GM12878 (cell line): ENCODE data around the gene CACNG5. TPM values are rescaled to one million over a fixed set of nuclear protein-coding genes. Genes with fewer than 3 reads are reported as not detected.

Source experiments
- ATAC-seq: fragments of 200-7000 bp; cut with Tn5 transposase; 3 replicates; pipeline ENCODE4 v1.9.1; 2020; ENCODE audit warnings: mild to moderate bottlenecking, moderate library complexity
- BruUV-seq: library from RNA; stranded (reverse); fragments of 400-500 nt; replicated peaks from 2 replicates; lab custom pipeline; 2021; lab: Mats Ljungman, UMichigan
- CTCF ChIA-PET: fragments of 300-600 bp; sonication (Branson Sonifier 250); formaldehyde crosslinking; extraction: SDS; loops from one replicate; lab custom pipeline; 2021; ENCODE audit warnings: inconsistent platforms; lab: Yijun Ruan, JAX
- POLR2A ChIA-PET: fragments of 350-600 bp; formaldehyde crosslinking; extraction: SDS; loops from one replicate; lab custom pipeline; 2021; ENCODE audit warnings: inconsistent platforms; lab: Charles Lee
- RAD21 ChIA-PET: fragments of 300-600 bp; sonication (Branson Sonifier 250); formaldehyde crosslinking; loops from one replicate; lab custom pipeline; 2023; ENCODE audit warnings: antibody characterized with exemption; ENCODE audit not compliant: unreplicated experiment; lab: Charles Lee
- SMC1A ChIA-PET: fragments of 300-600 bp; sonication (Branson Sonifier 250); formaldehyde crosslinking; loops from one replicate; lab custom pipeline; 2023; ENCODE audit not compliant: unreplicated experiment, uncharacterized antibody; lab: Charles Lee
- DNase-seq: peaks from one replicate; pipeline ENCODE4 v3.0.0-alpha.2; 2011; ENCODE audit warnings: low read depth, low spot score
- FAIRE-seq: peaks from 3 replicates; lab custom pipeline; 2011; peaks lifted over from hg19 to GRCh38; lab: Jason Lieb, UNC
- H2AFZ ChIP-seq: 2 replicates; pipeline ENCODE4 v1.6.0; 2011; ENCODE audit warnings: low read depth, low read length, control low read depth; ENCODE audit not compliant: control insufficient read depth
- H3K27ac ChIP-seq: 2 replicates; pipeline ENCODE4 v1.5.1; 2011; ENCODE audit warnings: control low read depth; ENCODE audit not compliant: control insufficient read depth, insufficient read depth
- H3K27me3 ChIP-seq, 2 experiments: replicated peaks in 1 of 2; 2 replicates each; pipeline versions ENCODE4 v1.6.0 to v1.6.1; 2011; ENCODE audit warnings: low read length in 1 of 2; ENCODE audit not compliant: control insufficient read depth in 2 of 2, insufficient read depth in 2 of 2
- H3K36me3 ChIP-seq, 2 experiments: 2 replicates each; pipeline ENCODE4 v1.5.1; 2011; ENCODE audit warnings: low read length in 1 of 2; ENCODE audit not compliant: control insufficient read depth in 2 of 2, insufficient read depth in 2 of 2
- H3K4me1 ChIP-seq: 2 replicates; pipeline ENCODE4 v1.6.1; 2011; ENCODE audit warnings: mild to moderate bottlenecking, low read length, moderate library complexity, mixed read lengths; ENCODE audit not compliant: control insufficient read depth, insufficient read depth
- H3K4me2 ChIP-seq: 2 replicates; pipeline ENCODE4 v1.6.0; 2011; ENCODE audit warnings: control low read depth; ENCODE audit not compliant: control insufficient read depth, insufficient read depth
- H3K4me3 ChIP-seq: fragments of 200-600 bp; sonication (generic); 2 replicates; pipeline ENCODE4 v1.5.1; 2016
- H3K79me2 ChIP-seq: 2 replicates; pipeline ENCODE4 v1.6.0; 2011; ENCODE audit warnings: low read length; ENCODE audit not compliant: control insufficient read depth, insufficient read depth
- H3K9ac ChIP-seq: 2 replicates; pipeline ENCODE4 v1.8.0; 2011; ENCODE audit warnings: low read length, control low read depth, mixed read lengths; ENCODE audit not compliant: control insufficient read depth, insufficient read depth
- H3K9me3 ChIP-seq: replicated peaks from 3 replicates; pipeline ENCODE4 v1.5.1; 2011; ENCODE audit warnings: mild to moderate bottlenecking, low read length; ENCODE audit not compliant: control insufficient read depth, insufficient read depth
- H4K20me1 ChIP-seq: 2 replicates; pipeline ENCODE4 v1.6.0; 2011; ENCODE audit not compliant: control insufficient read depth, insufficient read depth
- BCL3 ChIP-seq: IDR thresholded peaks from 2 replicates; pipeline ENCODE4 v1.6.1; 2011; ENCODE audit warnings: borderline replicate concordance, low read depth, mild to moderate bottlenecking, moderate library complexity, low read length; ENCODE audit not compliant: insufficient read depth, poor library complexity, severe bottlenecking
- CBX5 ChIP-seq: sonication (generic); IDR thresholded peaks from 2 replicates; pipeline ENCODE4 v1.6.1; 2016; ENCODE audit warnings: low read depth, moderate library complexity, mild to moderate bottlenecking, inconsistent platforms
- ESRRA ChIP-seq: IDR thresholded peaks from 2 replicates; pipeline ENCODE4 v1.6.1; 2012; ENCODE audit warnings: mild to moderate bottlenecking, low read length, improper control_type of control experiment
- HCFC1 ChIP-seq: fragments of 150-350 bp; IDR thresholded peaks from 2 replicates; pipeline ENCODE4 v1.6.1; 2014; ENCODE audit warnings: low read length
- IKZF1 ChIP-seq: fragments of 450-650 bp; conservative IDR thresholded peaks from 2 replicates; pipeline ENCODE4 v1.6.1; 2017; ENCODE audit warnings: antibody characterized with exemption, mild to moderate bottlenecking
- JUND ChIP-seq: IDR thresholded peaks from 2 replicates; pipeline ENCODE4 v1.6.1; 2012; ENCODE audit warnings: low read depth, mild to moderate bottlenecking, low read length, improper control_type of control experiment, moderate library complexity
- NFIC ChIP-seq: IDR thresholded peaks from 2 replicates; pipeline ENCODE4 v1.6.1; 2012; ENCODE audit warnings: low read depth, mild to moderate bottlenecking, inconsistent platforms, low read length, moderate library complexity
- POLR2AphosphoS2 ChIP-seq: IDR thresholded peaks from 2 replicates; pipeline ENCODE4 v1.6.1; 2011; ENCODE audit warnings: low read depth, mild to moderate bottlenecking, low read length, improper control_type of control experiment, moderate library complexity
- RELA ChIP-seq: fragments of 450-650 bp; IDR thresholded peaks from 2 replicates; pipeline ENCODE4 v1.8.0; 2014; ENCODE audit warnings: borderline replicate concordance; ENCODE audit not compliant: partially characterized antibody
- REST ChIP-seq: IDR thresholded peaks from 2 replicates; pipeline ENCODE4 v1.6.1; 2012; ENCODE audit warnings: mild to moderate bottlenecking, low read depth, low read length
- SMAD5 ChIP-seq: IDR thresholded peaks from 2 replicates; pipeline ENCODE4 v1.6.1; 2016; ENCODE audit warnings: antibody characterized with exemption, low read depth
- SP1 ChIP-seq: IDR thresholded peaks from one replicate; pipeline ENCODE4 v1.6.1; 2011; ENCODE audit warnings: low read depth, low read length
- YY1 ChIP-seq: IDR thresholded peaks from 2 replicates; pipeline ENCODE4 v1.6.1; 2011; ENCODE audit warnings: low read depth, mild to moderate bottlenecking, low read length
- ZBTB33 ChIP-seq: fragments of 450-650 bp; IDR thresholded peaks from 2 replicates; pipeline ENCODE4 v1.6.1; 2017; ENCODE audit warnings: mild to moderate bottlenecking
- ZNF217 ChIP-seq: fragments of 450-650 bp; IDR thresholded peaks from 2 replicates; pipeline ENCODE4 v1.6.1; 2017; ENCODE audit warnings: antibody characterized with exemption, mild to moderate bottlenecking
- ZNF622 ChIP-seq: fragments of 450-650 bp; IDR thresholded peaks from 2 replicates; pipeline ENCODE4 v1.6.1; 2017; ENCODE audit warnings: mild to moderate bottlenecking, inconsistent platforms
- WGBS: methylation state at CpG from one replicate; pipeline ENCODE4 v1.1.6; 2016; ENCODE audit warnings: low lambda C conversion rate; ENCODE audit not compliant: insufficient replicate concordance, insufficient coverage; ENCODE audit errors: missing lambda C conversion rate; 5-methylcytosine and 5-hydroxymethylcytosine counted together
- in situ Hi-C: fragments of 300-500 bp; cut with MboI; formaldehyde crosslinking; loops from 9 replicates; pipeline ENCODE4 v1.14.3; 2018; ENCODE audit warnings: mixed read lengths
- intact Hi-C: fragments of 100-400 bp; cut with micrococcal nuclease; formaldehyde crosslinking; loops from one replicate; pipeline ENCODE4 v1.14.2; 2022; ENCODE audit not compliant: unreplicated experiment
- polyA plus RNA-seq, 11 experiments: library from polyadenylated mRNA; depleted of rRNA in 4 of 11; unstranded in 6 of 11; stranded (reverse) in 5 of 11; fragments of >200 nt; fragmentation: Nextera tagmentation in 4 of 11; fragmentation: Illumina TruSeq in 1 of 11; extraction: Ambion mirVana in 4 of 11; extraction: Trizol in 1 of 11; gene quantifications; 1 replicate in 1 of 11; 2 replicates in 10 of 11; pipeline versions ENCODE4 v1.2.1 to v1.2.3, GENCODE V29; 2011 to 2016; ENCODE audit warnings: inconsistent platforms in 2 of 11, missing spikeins in 2 of 11, low read depth in 1 of 11
- total RNA-seq, 4 experiments: library from RNA; depleted of rRNA in 3 of 4; stranded (reverse); fragments of >200 nt in 3 of 4; fragmentation: Illumina TruSeq in 1 of 4; extraction: Trizol in 1 of 4; gene quantifications; 2 replicates each; pipeline versions ENCODE4 v1.2.1 to v1.2.3, GENCODE V29; 2013 to 2021

Gene CACNG5
- total and polyA plus RNA-seq, 10 of the 15 experiments (the other 5 are each of a cell fraction or from before 2014, with no cell fraction given): not detected

GRCh38 chr17:66833201-66833600 lies 1.7 kb upstream of the CACNG5 start:
- intact Hi-C loops (no loop called here), in situ Hi-C loops (no loop called here)
- no peak overlapping the region for H3K27ac ChIP-seq
- ChIA-PET SMC1A (no interaction called here), RAD21 (interaction anchor here (0.7 kb wide), 1 partner anchor 41 kb away, joined by 3 read pairs; no protein-coding TSS in a partner anchor), CTCF (no interaction called here), POLR2A (no interaction called here)
- no peaks in the 10 kb centered on the region for H3K79me2 ChIP-seq
- H3K4me1 ChIP-seq: no peaks in the 10 kb centered on the region
- no peaks in the 10 kb centered on the region for H3K36me3 ChIP-seq
- ATAC-seq (no peak), DNase-seq (no peak), FAIRE-seq (no peak)
- BruUV-seq: no TSS peak
- no peak overlapping the region for H3K9ac ChIP-seq
- no peaks in the 10 kb centered on the region; the same call in 2 of the 3 replicates for H3K9me3 ChIP-seq
- no peaks in the 10 kb centered on the region for H4K20me1 ChIP-seq
- H2AFZ ChIP-seq: no peak overlapping the region
- H3K27me3 ChIP-seq: peaks cover 0 to 3% of the 10 kb centered on the region in 2 experiments; a peak in 2 of 4 replicates
- H3K4me2 ChIP-seq: no peak overlapping the region
- 23% methylated on average over 4 of the region's 4 CpGs for WGBS
- H3K4me3 ChIP-seq: no peak overlapping the region
- no peak for TF ChIP-seq RELA
- no peak for TF ChIP-seq IKZF1
- TF ChIP-seq ESRRA: no peak
- no peak for TF ChIP-seq ZBTB33
- no peak for TF ChIP-seq HCFC1
- TF ChIP-seq BCL3: no peak
- TF ChIP-seq POLR2AphosphoS2: no peak
- TF ChIP-seq SMAD5: no peak
- TF ChIP-seq NFIC: no peak
- no peak for TF ChIP-seq YY1
- TF ChIP-seq CBX5: no peak
- TF ChIP-seq JUND: no peak
- TF ChIP-seq ZNF622: no peak
- TF ChIP-seq SP1: no peak
- no peak for TF ChIP-seq ZNF217
- no peak for TF ChIP-seq REST
